Posterior cingulate gyrus (tissue), 11 donors: ENCODE measurements around the gene ATE1.
A peak's percentile ranks its signal among the peaks of the same experiment; 100 is the strongest.
"Not testable (repeated sequence)": the region's sequence is repeated elsewhere in the genome, so short reads cannot be mapped to it uniquely, and the experiment has no call there.

Source experiments
- DNase-seq, 10 donors: peaks; one replicate each; pipeline versions ENCODE4 v3.0.0 to v3.0.0-alpha.2; 2020 to 2021; ENCODE audit warnings: mixed read lengths in 3 of 10
- intact Hi-C: fragments of 100-400 bp; cut with DNase I; formaldehyde crosslinking; loops from one replicate; pipeline ENCODE4 v1.15.1; 2023

Gene ATE1

GRCh38 chr10:121927841-121928527 lies at the start of gene ATE1:
ATE1 (minus strand) TSS chr10:121928031; CDS start chr10:121927949, 82 bp downstream.
- peak; percentile 84 to 98 (median 90) for DNase-seq
- intact Hi-C loops = loop anchor here (1.0 to 5.0 kb wide), 3 partner anchors 46 to 1076 kb away; partner anchors contain the start of gene WDR11

- no peak for DNase-seq
- intact Hi-C loops = no loop called here
Measured at GRCh38 chr10:121976607-121977006, 48.8 kb upstream of the ATE1 start.

- DNase-seq = peak in 1 of 10 donors; percentile 88
- intact Hi-C loops = no loop called here
Measured at GRCh38 chr10:121975295-121976086, 47.7 kb upstream of the ATE1 start.

GRCh38 chr10:121974535-121975294 lies 46.9 kb upstream of the ATE1 start, which contains the start of gene NSMCE4A:
NSMCE4A (minus strand) TSS chr10:121975217; CDS start chr10:121975165, 52 bp downstream.
- DNase-seq = peak; percentile 63 to 96 (median 70)
- intact Hi-C loops = loop anchor here (1.0 kb wide), 1 partner anchor 46 kb away; the partner anchor contains the start of gene ATE1

GRCh38 chr10:121974019-121974534 lies 46.2 kb upstream of the ATE1 start:
- DNase-seq = peak in 1 of 10 donors; percentile 84
- intact Hi-C loops = loop anchor here (1.0 kb wide), 1 partner anchor 46 kb away; the partner anchor contains the start of gene ATE1

GRCh38 chr10:121969086-121969485 lies 41.3 kb upstream of the ATE1 start:
- intact Hi-C loops = not testable (repeated sequence)
- DNase-seq = peak in 1 of 10 donors; percentile 65

DNA sequence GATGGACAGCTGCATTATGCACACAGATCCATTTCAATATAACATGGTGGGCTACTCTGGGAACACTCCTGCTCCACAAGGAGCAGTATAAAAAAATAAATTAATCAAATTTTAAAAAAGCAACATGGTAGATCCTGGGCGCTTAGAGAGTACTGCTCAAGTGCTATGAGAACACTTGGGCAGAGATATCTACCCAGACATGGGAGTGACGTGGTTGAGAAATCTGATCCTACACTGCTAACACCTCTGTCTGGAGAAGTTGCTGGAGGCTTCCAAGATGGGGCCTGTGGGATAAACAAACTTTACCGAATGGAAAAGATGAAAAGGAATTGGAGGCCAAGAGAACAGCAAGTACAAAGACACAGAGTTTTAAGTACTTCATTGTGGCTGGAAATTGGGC lies 38.2 kb upstream of the ATE1 start:
- intact Hi-C loops = no loop called here
- no peak for DNase-seq

- intact Hi-C loops = no loop called here
- DNase-seq = no peak
Measured at GRCh38 chr10:121961456-121961855, 33.6 kb upstream of the ATE1 start.

DNA sequence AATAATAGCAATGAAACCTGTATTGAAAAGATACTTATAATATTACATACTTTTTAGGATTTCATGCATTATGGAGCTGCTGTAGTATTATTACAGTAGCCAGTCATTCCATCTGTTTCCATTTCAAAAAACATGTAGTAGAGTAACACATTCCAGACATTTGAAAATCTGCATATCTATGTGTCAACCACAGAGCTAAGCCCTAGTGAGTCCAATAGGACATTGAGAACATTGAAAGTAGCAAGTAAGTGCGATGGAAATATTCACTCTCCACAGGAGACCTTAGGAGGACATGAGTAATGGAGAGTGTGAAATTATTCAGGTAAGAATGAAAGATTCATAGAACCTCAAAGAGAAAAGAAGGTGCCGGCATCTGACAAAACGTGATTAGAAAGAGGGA lies 31.8 kb upstream of the ATE1 start:
- intact Hi-C loops = no loop called here

GRCh38 chr10:121956111-121957061 lies 28.6 kb upstream of the ATE1 start:
- no peak for DNase-seq
- intact Hi-C loops = no loop called here

More for the DNA sequence above, 31.8 kb upstream of the ATE1 start:
- DNase-seq = no peak

- intact Hi-C loops = no loop called here
- no peak for DNase-seq
Measured at GRCh38 chr10:121952226-121952625, 24.4 kb upstream of the ATE1 start.

- intact Hi-C loops = no loop called here
- no peak for DNase-seq
Measured at GRCh38 chr10:121949451-121949850, 21.6 kb upstream of the ATE1 start.

- intact Hi-C loops = no loop called here
- DNase-seq = no peak
Measured at GRCh38 chr10:121949049-121949448, 21.2 kb upstream of the ATE1 start.

- DNase-seq = no peak
- intact Hi-C loops = no loop called here
Measured at GRCh38 chr10:121947343-121948330, 19.8 kb upstream of the ATE1 start.

- DNase-seq = no peak
- intact Hi-C loops = no loop called here
Measured at GRCh38 chr10:121942749-121943416, 15.1 kb upstream of the ATE1 start.

DNA sequence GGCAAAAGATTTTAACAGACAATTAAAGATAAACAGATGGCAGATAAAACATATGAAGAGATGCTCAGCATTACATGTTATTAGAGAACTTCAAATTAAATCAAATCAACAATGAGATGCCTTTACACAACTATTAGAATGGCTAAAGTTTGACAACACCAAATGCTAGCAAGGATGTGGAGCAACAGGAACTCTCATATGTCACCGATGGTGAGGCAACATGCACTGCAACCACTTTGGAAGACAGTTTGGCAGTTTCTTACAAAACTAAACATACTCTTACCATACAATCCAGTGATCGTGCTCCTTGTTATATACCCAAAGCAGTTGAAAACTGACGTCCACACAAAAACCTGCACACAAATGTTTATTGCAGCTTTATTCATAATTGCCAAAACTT lies 13.7 kb upstream of the ATE1 start:
- no peak for DNase-seq
- intact Hi-C loops = no loop called here

- intact Hi-C loops = no loop called here
- no peak for DNase-seq
Measured at GRCh38 chr10:121936295-121936694, 8.5 kb upstream of the ATE1 start.

- intact Hi-C loops = no loop called here
- no peak for DNase-seq
Measured at GRCh38 chr10:121935702-121936101, 7.9 kb upstream of the ATE1 start.
